GM18861 (cell line): ENCODE measurements around the gene MORN1.
A peak's percentile ranks its signal among the peaks of the same experiment; 100 is the strongest.
"Not testable (repeated sequence)": the region's sequence is repeated elsewhere in the genome, so short reads cannot be mapped to it uniquely, and the experiment has no call there.

Experiments
- ATAC-seq: cut with Tn5 transposase; IDR thresholded peaks from one replicate; pipeline ENCODE4 v1.9.1; 2021; ENCODE audit not compliant: unreplicated experiment

The MORN1 gene

GRCh38 chr1:2297246-2298011, 93.9 kb downstream of the MORN1 start:
- ATAC-seq: no peak

GRCh38 chr1:2296614-2297013, 94.7 kb downstream of the MORN1 start:
- no peak for ATAC-seq

GRCh38 chr1:2296211-2296610, 95.1 kb downstream of the MORN1 start:
- not testable (repeated sequence) for ATAC-seq

- no peak for ATAC-seq
Measured at GRCh38 chr1:2295526-2295925, 95.8 kb downstream of the MORN1 start.

- ATAC-seq: no peak
Measured at GRCh38 chr1:2294725-2295078, 96.7 kb downstream of the MORN1 start.

- ATAC-seq: no peak
Measured at GRCh38 chr1:2294033-2294724, 97.2 kb downstream of the MORN1 start.

GRCh38 chr1:2292725-2293450, 98.5 kb downstream of the MORN1 start:
- ATAC-seq: no peak

GRCh38 chr1:2291577-2291976, 99.8 kb downstream of the MORN1 start:
- no peak for ATAC-seq

- ATAC-seq: peak; percentile 45
Measured at GRCh38 chr1:2290595-2291510, 100.5 kb downstream of the MORN1 start.

GRCh38 chr1:2290171-2290578, 101.2 kb downstream of the MORN1 start:
- no peak for ATAC-seq

- no peak for ATAC-seq
Measured at GRCh38 chr1:2289607-2290006, 101.7 kb downstream of the MORN1 start.

GRCh38 chr1:2288816-2289536, 102.4 kb downstream of the MORN1 start:
- ATAC-seq: no peak

- no peak for ATAC-seq
Measured at GRCh38 chr1:2288311-2288710, 103.0 kb downstream of the MORN1 start.

GRCh38 chr1:2287649-2288048, 103.7 kb downstream of the MORN1 start:
- no peak for ATAC-seq

- no peak for ATAC-seq
Measured at GRCh38 chr1:2286923-2287322, 104.4 kb downstream of the MORN1 start.

- no peak for ATAC-seq
Measured at GRCh38 chr1:2284932-2285331, 106.4 kb downstream of the MORN1 start.

GRCh38 chr1:2283991-2284895, 107.1 kb downstream of the MORN1 start:
- no peak for ATAC-seq

GRCh38 chr1:2283371-2283990, 107.9 kb downstream of the MORN1 start:
- no peak for ATAC-seq
